GM21528 (cell line): ENCODE measurements around the gene HS6ST1.

Experiments used
- ATAC-seq: cut with Tn5 transposase; IDR thresholded peaks from one replicate; pipeline ENCODE4 v1.9.1; 2021; ENCODE audit warnings: mild to moderate bottlenecking, moderate library complexity; ENCODE audit not compliant: unreplicated experiment, low FRiP score

The HS6ST1 gene

GRCh38 chr2:128284841-128285240 lies 33.8 kb downstream of the HS6ST1 start:
- ATAC-seq = no peak

GRCh38 chr2:128284037-128284441 lies 34.6 kb downstream of the HS6ST1 start:
- no peak for ATAC-seq

DNA sequence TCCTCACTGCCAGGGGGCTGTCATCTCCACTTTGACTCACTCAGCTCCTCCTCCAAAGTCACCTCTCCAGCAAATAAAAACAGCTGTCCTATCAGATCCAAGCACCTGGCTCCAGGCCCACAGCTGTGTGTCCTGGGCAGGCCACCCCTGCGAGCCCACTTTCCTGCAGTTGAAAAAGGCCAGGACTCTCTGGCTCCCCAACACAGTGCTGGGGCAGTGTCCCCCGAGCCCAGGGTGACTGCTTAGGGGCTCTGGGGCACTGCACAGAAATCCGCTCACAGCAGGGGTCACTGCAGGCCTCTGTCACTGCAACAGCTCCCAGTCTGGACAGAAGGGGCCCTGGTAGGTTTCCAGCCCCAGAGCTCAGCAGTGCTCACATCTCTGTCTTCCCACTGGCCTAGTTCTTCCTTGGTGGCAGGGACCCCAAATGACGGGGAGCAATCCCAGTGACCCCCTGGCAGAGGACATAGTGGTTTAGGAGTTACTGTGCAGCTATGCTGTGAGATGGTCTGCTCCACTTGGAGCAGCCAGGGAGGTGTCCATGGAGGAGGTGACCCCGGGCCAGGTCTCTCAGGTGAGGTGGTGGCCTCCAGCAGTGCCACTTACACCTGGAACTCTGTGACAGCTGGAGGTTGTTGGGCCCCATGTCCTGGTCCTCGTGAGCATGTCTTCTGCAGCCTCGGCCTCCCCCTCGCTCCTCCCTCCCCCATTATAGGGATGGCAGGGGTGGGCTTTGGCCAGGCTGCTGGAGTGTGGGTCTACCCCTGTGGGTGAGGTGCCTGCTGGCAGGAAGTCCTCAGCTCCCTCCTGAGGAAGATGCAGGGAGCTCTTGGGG lies 35.5 kb downstream of the HS6ST1 start:
- ATAC-seq = no peak

DNA sequence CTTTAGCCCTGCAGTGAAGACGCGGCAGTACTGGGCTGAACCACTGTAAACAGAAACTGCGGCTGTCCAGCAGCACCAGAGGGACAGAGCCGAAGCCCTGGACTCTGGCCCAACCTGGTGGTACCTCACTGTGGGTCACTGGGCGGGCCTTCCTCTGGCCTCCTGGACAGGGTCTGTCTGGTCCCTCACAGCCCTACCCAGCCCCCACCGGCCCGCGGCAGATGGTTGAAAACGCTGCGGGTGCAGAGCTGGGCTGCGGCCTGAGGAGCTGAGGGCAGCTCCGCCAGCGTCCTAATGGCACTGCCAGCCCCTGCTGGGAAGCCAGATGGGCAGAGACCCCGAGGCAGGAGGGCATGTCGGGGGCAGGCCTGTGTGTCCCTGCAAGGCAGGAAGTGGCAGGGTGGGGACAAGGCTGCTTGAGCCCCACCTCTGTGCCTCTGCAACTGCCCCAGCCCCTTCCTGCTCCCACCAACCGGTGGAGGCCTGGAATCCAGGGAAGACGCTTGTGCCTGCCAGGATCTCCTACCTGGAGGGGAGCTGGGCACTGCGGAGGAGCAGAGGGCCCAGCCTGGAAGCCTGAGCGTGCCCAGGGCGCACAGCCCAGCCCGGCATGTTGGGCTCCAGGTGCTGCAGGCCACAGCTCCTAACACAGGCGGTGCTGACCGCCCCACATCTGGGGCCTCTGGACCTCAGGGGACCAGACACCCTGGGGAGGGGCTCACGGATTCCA lies 36.3 kb downstream of the HS6ST1 start:
- ATAC-seq = no peak

DNA sequence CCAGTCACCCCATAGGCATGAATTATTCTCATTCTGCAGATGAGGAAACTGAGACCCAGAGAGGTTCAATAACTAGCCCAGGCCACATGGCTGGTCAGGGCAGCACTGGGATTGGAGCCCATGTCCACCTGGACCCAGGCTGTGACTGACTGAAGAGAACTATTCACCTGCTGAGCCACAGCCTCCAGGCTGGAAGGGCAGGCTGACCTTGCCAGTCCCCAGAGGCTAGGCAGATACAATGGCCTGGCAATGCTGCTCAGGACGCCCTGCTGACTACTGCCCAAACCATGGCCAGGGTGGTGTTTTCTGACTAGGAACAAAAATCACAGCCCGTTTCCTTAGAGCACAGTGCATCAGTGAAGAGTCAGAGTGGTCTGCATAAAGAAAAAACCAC lies 36.8 kb downstream of the HS6ST1 start:
- ATAC-seq = no peak

- ATAC-seq = no peak
Observed at GRCh38 chr2:128280901-128281321, 37.8 kb downstream of the HS6ST1 start.

- ATAC-seq = no peak
Observed at GRCh38 chr2:128280158-128280871, 38.4 kb downstream of the HS6ST1 start.

- ATAC-seq = no peak
Observed at GRCh38 chr2:128279786-128280157, 38.9 kb downstream of the HS6ST1 start.

DNA sequence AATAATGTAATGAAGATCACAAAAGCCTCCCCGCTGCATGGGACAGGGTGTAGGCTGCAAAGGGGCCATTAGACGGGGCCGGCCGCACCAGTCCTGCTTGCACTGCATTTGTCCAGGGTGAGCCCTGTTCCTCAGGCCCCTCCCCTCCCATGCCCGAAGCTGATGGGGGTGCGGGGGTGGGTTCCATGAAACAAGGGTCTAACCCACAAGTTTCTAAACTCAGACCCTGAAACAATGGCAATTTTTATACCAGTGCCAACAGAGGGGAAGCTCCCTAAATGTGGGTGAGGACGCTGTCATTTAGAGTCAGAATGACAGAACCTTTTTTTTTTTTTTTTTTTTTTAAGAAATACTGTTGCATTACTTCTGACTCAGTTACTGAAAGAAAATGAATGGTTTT lies 39.7 kb downstream of the HS6ST1 start:
- ATAC-seq = no peak

GRCh38 chr2:128277961-128278681 lies 40.5 kb downstream of the HS6ST1 start:
- no peak for ATAC-seq

GRCh38 chr2:128276878-128277675 lies 41.6 kb downstream of the HS6ST1 start:
- ATAC-seq = no peak

DNA sequence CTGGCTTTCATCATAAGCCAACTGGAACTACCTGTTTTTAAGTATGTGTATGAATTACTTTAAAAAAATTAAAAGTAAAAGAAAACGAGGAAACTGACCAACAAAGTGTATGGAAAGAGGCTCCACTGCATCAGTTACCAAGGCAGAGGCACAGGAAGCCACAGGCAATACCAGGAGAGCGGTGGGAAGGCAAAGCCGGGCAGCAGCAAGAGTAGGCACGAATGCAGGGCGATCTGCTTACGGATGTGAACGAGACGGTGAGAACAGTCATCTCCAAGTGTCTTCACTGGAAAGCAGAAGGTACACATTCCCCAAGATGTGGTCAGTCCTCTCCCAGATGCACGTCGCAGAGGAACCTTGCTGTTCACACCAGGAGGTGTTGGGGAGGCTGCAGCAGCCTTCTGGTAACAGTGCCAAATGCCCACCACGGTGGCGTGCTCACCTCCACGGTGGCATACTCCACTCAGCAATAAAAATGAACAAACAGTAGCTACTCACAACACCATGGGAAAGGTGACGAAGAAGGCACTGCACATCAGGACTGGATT lies 43.1 kb downstream of the HS6ST1 start:
- no peak for ATAC-seq

DNA sequence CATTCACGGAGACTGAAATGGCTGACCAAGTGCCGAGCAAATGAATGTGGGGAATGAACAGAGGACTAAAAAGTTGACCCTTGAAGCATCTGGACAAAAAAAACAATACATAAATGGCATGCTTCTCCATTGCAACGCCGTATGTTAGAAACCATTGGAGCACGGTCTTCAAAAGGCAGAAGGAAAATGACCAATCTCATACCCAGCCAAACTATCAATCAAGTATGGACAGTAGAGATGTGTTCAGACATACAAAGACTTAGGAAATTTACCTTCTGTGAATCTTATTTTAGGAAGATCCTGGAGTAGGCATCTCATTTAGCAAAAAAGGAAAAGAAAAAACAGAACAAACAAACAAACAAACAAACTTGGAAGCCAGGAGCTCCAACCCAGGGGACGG lies 44.5 kb downstream of the HS6ST1 start:
- no peak for ATAC-seq

DNA sequence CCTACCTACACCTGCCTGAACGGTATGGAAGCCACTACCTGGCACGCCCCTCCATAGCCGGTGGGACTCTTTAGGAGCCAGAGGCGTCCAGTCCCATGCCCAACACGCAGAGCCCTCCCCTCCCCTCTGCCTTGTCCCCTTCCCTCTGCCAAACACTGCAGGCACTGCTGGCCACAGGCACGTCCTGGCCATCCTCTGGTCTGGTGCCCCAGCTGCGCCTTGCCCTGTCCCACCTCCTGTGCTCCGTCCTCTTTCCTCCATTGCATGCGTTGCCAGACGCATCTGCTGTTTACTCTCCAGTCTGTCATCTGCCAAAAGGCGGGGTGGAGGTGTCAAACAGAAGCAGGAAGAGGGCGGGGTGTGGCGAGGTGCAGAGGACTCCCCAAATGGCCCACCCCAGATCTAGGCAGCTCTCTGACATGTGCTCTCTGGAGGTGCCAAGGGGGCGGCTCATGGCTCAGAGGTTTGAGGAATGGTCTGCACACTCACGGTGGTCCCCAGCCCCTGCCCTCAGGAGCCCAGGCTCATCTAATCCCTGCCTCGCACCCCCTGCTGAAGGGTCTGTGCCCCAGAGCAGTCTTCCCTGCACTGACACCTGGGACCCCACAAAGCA lies 45.1 kb downstream of the HS6ST1 start:
- no peak for ATAC-seq

DNA sequence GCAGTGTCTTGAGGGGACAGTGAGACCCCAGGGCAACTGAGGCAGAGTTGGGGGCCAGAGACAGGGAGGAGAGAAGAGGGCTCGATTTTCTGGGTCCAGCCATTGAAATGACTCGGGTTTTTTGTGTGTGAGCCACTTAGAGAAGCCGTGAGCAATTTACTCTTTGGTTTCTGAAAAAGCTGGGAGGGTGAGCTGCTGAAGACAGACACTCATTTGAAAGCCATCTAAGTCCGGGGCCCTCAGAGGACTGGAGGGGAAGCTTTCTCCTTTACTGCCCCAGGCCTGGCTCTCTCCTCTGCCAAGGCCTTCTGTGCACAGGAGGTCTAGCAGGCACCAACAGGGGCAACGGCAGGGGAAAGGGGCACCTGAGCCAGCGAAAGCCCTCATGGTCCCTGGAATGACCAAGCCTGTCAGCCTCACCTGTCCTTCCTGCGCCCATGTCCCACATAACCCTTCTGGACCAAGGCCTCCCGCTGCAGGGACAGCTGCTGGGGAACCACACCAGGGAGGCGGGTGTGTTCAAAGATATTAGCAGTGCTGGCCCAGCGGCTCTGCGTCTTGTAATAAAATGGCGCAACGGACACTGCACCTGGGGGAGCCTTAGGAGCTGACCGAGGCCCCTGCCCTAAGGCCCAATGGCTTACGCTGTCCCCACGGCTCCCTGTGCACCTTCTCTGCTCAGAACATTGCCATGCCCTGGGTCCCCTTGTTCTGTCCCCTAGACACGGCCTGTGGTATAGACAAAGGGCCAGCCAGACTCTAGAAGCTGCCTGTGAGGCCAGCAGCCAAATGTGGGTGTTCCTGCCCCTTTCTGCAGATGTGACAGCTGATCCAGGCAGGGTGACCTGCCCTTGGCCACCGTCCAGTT lies 45.8 kb downstream of the HS6ST1 start:
- ATAC-seq = no peak

- no peak for ATAC-seq
Observed at GRCh38 chr2:128271911-128272600, 46.6 kb downstream of the HS6ST1 start.

GRCh38 chr2:128271597-128271910 lies 47.1 kb downstream of the HS6ST1 start:
- ATAC-seq = no peak
